Esophagus muscularis mucosa (tissue), 4 donors: ENCODE measurements around the gene SPTBN4.

Experiments used
- EP300 ChIP-seq: sonication (generic); formaldehyde crosslinking; IDR thresholded peaks from one replicate; pipeline ENCODE4 v1.6.1; 2017; ENCODE audit warnings: antibody characterized with exemption
- POLR2A ChIP-seq: fragments of 450-650 bp; IDR thresholded peaks from one replicate; pipeline ENCODE4 v1.6.1; 2017; ENCODE audit warnings: antibody characterized with exemption, moderate library complexity, mild to moderate bottlenecking, low read depth
- POLR2AphosphoS5 ChIP-seq, 2 donors: sonication (generic); formaldehyde crosslinking; IDR thresholded peaks; one replicate each; pipeline ENCODE4 v1.6.1; 2017; ENCODE audit warnings: antibody characterized with exemption in 2 of 2
- TF ChIP-seq, protein P1 (sequence below), 3 experiments: fragments of 200-600 bp in 2 of 3; fragments of 450-650 bp in 1 of 3; sonication (generic) in 2 of 3; IDR thresholded peaks; one replicate each; pipeline ENCODE4 v1.5.1; 2017 to 2019; ENCODE audit warnings: antibody characterized with exemption in 3 of 3, mild to moderate bottlenecking in 2 of 3, moderate library complexity in 1 of 3

DNA sequence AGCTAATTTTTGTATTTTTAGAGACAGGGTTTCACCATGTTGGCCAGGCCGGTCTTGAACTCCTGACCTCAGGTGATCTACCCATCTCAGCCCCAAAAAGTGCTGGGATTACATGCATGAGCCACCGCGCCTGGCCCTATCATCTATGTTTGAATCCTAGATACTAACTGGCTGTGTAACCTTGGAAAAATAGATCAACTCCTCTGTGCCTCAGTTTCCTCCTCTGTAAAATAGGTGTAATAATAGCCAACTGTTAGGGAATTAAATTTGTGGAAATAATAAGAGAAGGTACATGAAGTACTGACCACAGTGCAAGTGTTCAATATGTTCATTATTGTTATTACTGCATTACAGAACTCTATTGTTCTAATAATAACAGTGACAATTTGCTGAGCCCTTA is 4.3 kb downstream of the SPTBN4 start:
- TF ChIP-seq POLR2AphosphoS5 (IDR thresholded peaks at IDR 0.05) (no peak), POLR2A (no peak), EP300 (no peak)
- TF ChIP-seq, protein P1, sequence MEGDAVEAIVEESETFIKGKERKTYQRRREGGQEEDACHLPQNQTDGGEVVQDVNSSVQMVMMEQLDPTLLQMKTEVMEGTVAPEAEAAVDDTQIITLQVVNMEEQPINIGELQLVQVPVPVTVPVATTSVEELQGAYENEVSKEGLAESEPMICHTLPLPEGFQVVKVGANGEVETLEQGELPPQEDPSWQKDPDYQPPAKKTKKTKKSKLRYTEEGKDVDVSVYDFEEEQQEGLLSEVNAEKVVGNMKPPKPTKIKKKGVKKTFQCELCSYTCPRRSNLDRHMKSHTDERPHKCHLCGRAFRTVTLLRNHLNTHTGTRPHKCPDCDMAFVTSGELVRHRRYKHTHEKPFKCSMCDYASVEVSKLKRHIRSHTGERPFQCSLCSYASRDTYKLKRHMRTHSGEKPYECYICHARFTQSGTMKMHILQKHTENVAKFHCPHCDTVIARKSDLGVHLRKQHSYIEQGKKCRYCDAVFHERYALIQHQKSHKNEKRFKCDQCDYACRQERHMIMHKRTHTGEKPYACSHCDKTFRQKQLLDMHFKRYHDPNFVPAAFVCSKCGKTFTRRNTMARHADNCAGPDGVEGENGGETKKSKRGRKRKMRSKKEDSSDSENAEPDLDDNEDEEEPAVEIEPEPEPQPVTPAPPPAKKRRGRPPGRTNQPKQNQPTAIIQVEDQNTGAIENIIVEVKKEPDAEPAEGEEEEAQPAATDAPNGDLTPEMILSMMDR (IDR thresholded peaks at IDR 0.05): no peak
